RWPE2 (cell line): ENCODE data around the gene OR52E1.

Experiments used
- ATAC-seq: fragments of 200-7000 bp; cut with Tn5 transposase; 3 replicates; pipeline ENCODE4 v1.9.1; 2021; ENCODE audit warnings: low read depth
- DNase-seq: peaks from one replicate; pipeline ENCODE4 v3.0.0-alpha.2; 2020; ENCODE audit warnings: low spot score
- H3K27ac ChIP-seq: fragments of 450-650 bp; 2 replicates; pipeline ENCODE4 v1.5.1; 2017; ENCODE audit warnings: mild to moderate bottlenecking; ENCODE audit not compliant: poor library complexity, severe bottlenecking
- H3K27me3 ChIP-seq: fragments of 250-450 bp; sonication (Bioruptor Pico); 2 replicates; pipeline ENCODE4 v1.5.1; 2021; ENCODE audit warnings: mild to moderate bottlenecking, moderate library complexity; ENCODE audit not compliant: insufficient read depth, poor library complexity, severe bottlenecking
- H3K36me3 ChIP-seq: fragments of 250-450 bp; sonication (Bioruptor Pico); 2 replicates; pipeline ENCODE4 v1.5.1; 2020; ENCODE audit warnings: low read depth, mild to moderate bottlenecking, moderate library complexity
- H3K4me1 ChIP-seq: fragments of 250-450 bp; sonication (Bioruptor Pico); 2 replicates; pipeline ENCODE4 v1.5.1; 2021; ENCODE audit warnings: mild to moderate bottlenecking, moderate library complexity; ENCODE audit not compliant: insufficient read depth, poor library complexity, severe bottlenecking
- H3K4me3 ChIP-seq: fragments of 250-450 bp; sonication (Bioruptor Pico); 2 replicates; pipeline ENCODE4 v1.5.1; 2021; ENCODE audit warnings: mild to moderate bottlenecking, moderate library complexity; ENCODE audit not compliant: severe bottlenecking
- H3K9me3 ChIP-seq: fragments of 250-450 bp; sonication (Bioruptor Pico); 2 replicates; pipeline ENCODE4 v1.5.1; 2021; ENCODE audit warnings: mild to moderate bottlenecking, moderate library complexity; ENCODE audit not compliant: severe bottlenecking
- CTCF ChIP-seq: fragments of 450-650 bp; IDR thresholded peaks from one replicate; pipeline ENCODE4 v1.5.1; 2017; ENCODE audit warnings: mild to moderate bottlenecking, moderate library complexity; ENCODE audit not compliant: poor library complexity, severe bottlenecking

OR52E1 gene

GRCh38 chr11:5069272-5069671 lies at the start of gene OR52E1:
TSS of gene OR52E1 (plus strand) at chr11:5069572.
- ATAC-seq, result no peak
- no peak within 1 kb of the TSS for H3K27ac ChIP-seq

GRCh38 chr11:5021996-5022395 lies 47.4 kb upstream of the OR52E1 start:
- no peak overlapping the region for H3K4me3 ChIP-seq
- no peaks in the 10 kb centered on the region for H3K36me3 ChIP-seq
- no peak for DNase-seq
- H3K9me3 ChIP-seq, result no peaks in the 10 kb centered on the region
- ATAC-seq, result no peak
- no peak for TF ChIP-seq CTCF
- H3K27ac ChIP-seq, result no peak overlapping the region
- no peaks in the 10 kb centered on the region for H3K27me3 ChIP-seq
- no peaks in the 10 kb centered on the region for H3K4me1 ChIP-seq

More at GRCh38 chr11:5069272-5069671, at the start of gene OR52E1:
- Histone ChIP-seq H3K4me1 (no peaks in the 10 kb centered on the region), H3K9me3 (no peaks in the 10 kb centered on the region), H3K27me3 (no peaks in the 10 kb centered on the region), H3K36me3 (no peaks in the 10 kb centered on the region), H3K4me3 (no peak within 1 kb of the TSS)
- no peak for DNase-seq
- TF ChIP-seq CTCF, result no peak

GRCh38 chr11:5036669-5037068 lies 32.7 kb upstream of the OR52E1 start:
- H3K9me3 ChIP-seq, result no peaks in the 10 kb centered on the region
- ATAC-seq (no peak), DNase-seq (no peak)
- no peak overlapping the region for H3K4me3 ChIP-seq
- TF ChIP-seq CTCF, result no peak
- H3K27me3 ChIP-seq, result no peaks in the 10 kb centered on the region
- H3K36me3 ChIP-seq, result no peaks in the 10 kb centered on the region
- H3K27ac ChIP-seq, result no peak overlapping the region
- H3K4me1 ChIP-seq, result no peaks in the 10 kb centered on the region

GRCh38 chr11:5037926-5038325 lies 31.4 kb upstream of the OR52E1 start:
- H3K27me3 ChIP-seq, result no peaks in the 10 kb centered on the region
- no peak overlapping the region for H3K27ac ChIP-seq
- no peak for ATAC-seq
- H3K9me3 ChIP-seq, result no peaks in the 10 kb centered on the region
- no peaks in the 10 kb centered on the region for H3K36me3 ChIP-seq
- no peak for DNase-seq
- TF ChIP-seq CTCF, result no peak
- H3K4me3 ChIP-seq, result no peak overlapping the region
- H3K4me1 ChIP-seq, result no peaks in the 10 kb centered on the region

GRCh38 chr11:5038341-5038740 lies 31.0 kb upstream of the OR52E1 start:
- Histone ChIP-seq H3K27me3 (no peaks in the 10 kb centered on the region), H3K27ac (no peak overlapping the region), H3K4me3 (no peak overlapping the region), H3K36me3 (no peaks in the 10 kb centered on the region), H3K4me1 (no peaks in the 10 kb centered on the region), H3K9me3 (no peaks in the 10 kb centered on the region)
- TF ChIP-seq CTCF, result no peak
- DNase-seq (no peak), ATAC-seq (no peak)
